HEK293 (cell line): ENCODE measurements around the gene TES.

Source experiments
- CTCF ChIA-PET: fragments of 350-600 bp; formaldehyde crosslinking; extraction: SDS; loops from one replicate; lab custom pipeline; 2021; ENCODE audit warnings: antibody characterized with exemption; lab: Yijun Ruan, JAX
- POLR2A ChIA-PET: fragments of 300-600 bp; formaldehyde crosslinking; extraction: SDS; loops from one replicate; lab custom pipeline; 2020; ENCODE audit warnings: antibody characterized with exemption, inconsistent platforms; lab: Yijun Ruan, JAX
- H3K27ac ChIP-seq: fragments of 200-500 bp; sonication (Bioruptor generic); 2 replicates; pipeline ENCODE4 v1.5.1; 2014; ENCODE audit warnings: low read depth, low read length, control low read depth, inconsistent platforms; ENCODE audit errors: extremely low read depth
- H3K36me3 ChIP-seq, 2 experiments: fragments of 200-500 bp in 1 of 2; sonication (Bioruptor generic) in 1 of 2; 1 replicate in 1 of 2; 2 replicates in 1 of 2; pipeline ENCODE4 v1.5.1; 2014 to 2017; ENCODE audit warnings: inconsistent platforms in 2 of 2, low read length in 2 of 2; ENCODE audit not compliant: control insufficient read depth in 2 of 2, insufficient read depth in 1 of 2
- H3K4me1 ChIP-seq: fragments of 200-500 bp; sonication (Bioruptor generic); 2 replicates; pipeline ENCODE4 v1.5.1; 2014; ENCODE audit warnings: mild to moderate bottlenecking, low read length, inconsistent platforms; ENCODE audit not compliant: control insufficient read depth, insufficient read depth
- H3K4me3 ChIP-seq: 2 replicates; pipeline ENCODE4 v1.5.1; 2011; ENCODE audit warnings: low read depth, mild to moderate bottlenecking, control low read depth, low read length, moderate library complexity
- H3K9me3 ChIP-seq: fragments of 200-500 bp; sonication (Bioruptor generic); 2 replicates; pipeline ENCODE4 v1.5.1; 2014; ENCODE audit warnings: low read depth, low read length, inconsistent platforms; ENCODE audit not compliant: control insufficient read depth, insufficient read depth
- HOXC10 ChIP-seq: sonication (generic); formaldehyde crosslinking; IDR thresholded peaks from 2 replicates; pipeline ENCODE4 v1.8.1; 2023; ENCODE audit warnings: mild to moderate bottlenecking, missing genetic modification reagents
- KLF16 ChIP-seq: fragments of 450-650 bp; formaldehyde crosslinking; IDR thresholded peaks from 2 replicates; pipeline ENCODE4 v1.5.1; 2017; ENCODE audit warnings: missing biosample characterization, missing genetic modification characterization
- YY1 ChIP-seq: fragments of 450-650 bp; formaldehyde crosslinking; IDR thresholded peaks from 2 replicates; pipeline ENCODE4 v1.5.1; 2018; ENCODE audit warnings: missing biosample characterization, missing genetic modification characterization
- ZBTB20 ChIP-seq: fragments of 450-650 bp; formaldehyde crosslinking; IDR thresholded peaks from 2 replicates; pipeline ENCODE4 v1.5.1; 2016; ENCODE audit warnings: missing biosample characterization, missing genetic modification characterization
- ZBTB7A ChIP-seq: fragments of 450-650 bp; formaldehyde crosslinking; IDR thresholded peaks from 2 replicates; pipeline ENCODE4 v1.5.1; 2016; ENCODE audit warnings: low read depth, missing biosample characterization, missing genetic modification characterization
- ZFHX2 ChIP-seq: fragments of 450-650 bp; formaldehyde crosslinking; conservative IDR thresholded peaks from 2 replicates; pipeline ENCODE4 v1.5.1; 2016; ENCODE audit warnings: missing biosample characterization, missing genetic modification characterization
- ZFP37 ChIP-seq: fragments of 450-650 bp; formaldehyde crosslinking; IDR thresholded peaks from 2 replicates; pipeline ENCODE4 v1.5.1; 2016; ENCODE audit warnings: missing biosample characterization, missing genetic modification characterization
- ZNF112 ChIP-seq: fragments of 450-650 bp; formaldehyde crosslinking; IDR thresholded peaks from 2 replicates; pipeline ENCODE4 v1.5.0; 2017; ENCODE audit warnings: missing biosample characterization, missing genetic modification characterization
- ZNF121 ChIP-seq: fragments of 450-650 bp; formaldehyde crosslinking; IDR thresholded peaks from 2 replicates; pipeline ENCODE4 v1.5.1; 2016; ENCODE audit warnings: missing biosample characterization, missing genetic modification characterization
- ZNF2 ChIP-seq: fragments of 450-650 bp; formaldehyde crosslinking; IDR thresholded peaks from 2 replicates; pipeline ENCODE4 v1.5.1; 2016; ENCODE audit warnings: missing biosample characterization, missing genetic modification characterization
- ZNF23 ChIP-seq: fragments of 450-650 bp; formaldehyde crosslinking; IDR thresholded peaks from 2 replicates; pipeline ENCODE4 v1.5.1; 2016; ENCODE audit warnings: missing biosample characterization, missing genetic modification characterization, borderline replicate concordance
- ZNF366 ChIP-seq: fragments of 450-650 bp; formaldehyde crosslinking; conservative IDR thresholded peaks from 2 replicates; pipeline ENCODE4 v1.5.1; 2016; ENCODE audit warnings: missing biosample characterization, missing genetic modification characterization
- ZNF501 ChIP-seq: fragments of 450-650 bp; formaldehyde crosslinking; IDR thresholded peaks from 2 replicates; pipeline ENCODE4 v1.5.1; 2016; ENCODE audit warnings: missing biosample characterization, missing genetic modification characterization
- ZNF626 ChIP-seq: fragments of 450-650 bp; sonication (Bioruptor Pico); formaldehyde crosslinking; IDR thresholded peaks from 2 replicates; pipeline ENCODE4 v1.5.1; 2018; ENCODE audit warnings: missing biosample characterization, missing genetic modification characterization, inconsistent platforms
- ZNF658 ChIP-seq: fragments of 450-650 bp; formaldehyde crosslinking; IDR thresholded peaks from 2 replicates; pipeline ENCODE4; 2016; ENCODE audit warnings: missing biosample characterization, missing genetic modification characterization
- ZNF707 ChIP-seq: fragments of 450-650 bp; formaldehyde crosslinking; IDR thresholded peaks from 2 replicates; pipeline ENCODE4 v1.5.1; 2016; ENCODE audit warnings: missing biosample characterization, missing genetic modification characterization
- ZNF837 ChIP-seq: fragments of 450-650 bp; formaldehyde crosslinking; IDR thresholded peaks from 2 replicates; pipeline ENCODE4 v1.5.1; 2016; ENCODE audit warnings: missing biosample characterization, missing genetic modification characterization
- ZSCAN30 ChIP-seq: fragments of 450-650 bp; IDR thresholded peaks from 2 replicates; pipeline ENCODE4 v1.5.1; 2018; ENCODE audit warnings: missing biosample characterization, mild to moderate bottlenecking, missing genetic modification characterization, moderate library complexity
- TF ChIP-seq, protein P1 (sequence below): fragments of 450-650 bp; formaldehyde crosslinking; IDR thresholded peaks from 2 replicates; pipeline ENCODE4 v1.5.1; 2016; ENCODE audit warnings: missing biosample characterization, missing genetic modification characterization, low read depth
- TF ChIP-seq, protein P2 (sequence below): fragments of 450-650 bp; formaldehyde crosslinking; IDR thresholded peaks from 2 replicates; pipeline ENCODE4 v1.5.1; 2016; ENCODE audit warnings: missing biosample characterization, missing genetic modification characterization, borderline replicate concordance
- TF ChIP-seq, protein P3 (sequence below): fragments of 450-650 bp; formaldehyde crosslinking; IDR thresholded peaks from 2 replicates; pipeline ENCODE4 v1.5.1; 2017; ENCODE audit warnings: missing biosample characterization, mild to moderate bottlenecking, missing genetic modification characterization, moderate library complexity
- TF ChIP-seq, protein P4 (sequence below): fragments of 450-650 bp; formaldehyde crosslinking; IDR thresholded peaks from 2 replicates; pipeline ENCODE4 v1.5.1; 2017; ENCODE audit warnings: missing biosample characterization, missing genetic modification characterization
- TF ChIP-seq, protein P5 (sequence below): fragments of 450-650 bp; formaldehyde crosslinking; IDR thresholded peaks from 2 replicates; pipeline ENCODE4 v1.5.1; 2016; ENCODE audit warnings: missing biosample characterization, missing genetic modification characterization

TES gene

DNA sequence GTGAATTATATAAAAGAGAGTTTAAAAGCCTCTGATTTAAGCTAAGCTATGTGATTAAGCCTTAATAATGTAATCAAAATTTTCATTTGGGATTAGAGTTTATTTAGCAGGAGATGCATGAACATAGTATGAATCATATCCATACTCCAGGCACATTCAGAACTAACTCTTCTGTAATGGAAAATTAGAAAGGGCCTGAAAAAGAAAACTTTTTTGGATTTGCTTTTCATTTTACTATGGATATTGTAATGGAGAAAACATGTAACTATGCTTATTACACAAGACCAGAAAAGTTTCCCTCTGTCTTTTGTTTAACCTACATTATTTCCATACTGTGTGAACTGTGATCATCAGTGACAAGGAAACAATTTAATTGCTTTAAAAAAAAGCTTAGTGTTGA is 22.0 kb downstream of the TES start:
- Histone ChIP-seq H3K4me3 (no peak overlapping the region), H3K4me1 (peaks cover 34% of the 10 kb centered on the region), H3K27ac (no peak overlapping the region)
- ChIA-PET POLR2A (no interaction called here), CTCF (interaction anchor here (0.6 to 3.6 kb wide), 5 partner anchors 20 to 353 kb away, joined by 3 to 23 read pairs (median 5); no protein-coding TSS in a partner anchor)
- no peak for TF ChIP-seq ZFHX2
- TF ChIP-seq, protein P1, sequence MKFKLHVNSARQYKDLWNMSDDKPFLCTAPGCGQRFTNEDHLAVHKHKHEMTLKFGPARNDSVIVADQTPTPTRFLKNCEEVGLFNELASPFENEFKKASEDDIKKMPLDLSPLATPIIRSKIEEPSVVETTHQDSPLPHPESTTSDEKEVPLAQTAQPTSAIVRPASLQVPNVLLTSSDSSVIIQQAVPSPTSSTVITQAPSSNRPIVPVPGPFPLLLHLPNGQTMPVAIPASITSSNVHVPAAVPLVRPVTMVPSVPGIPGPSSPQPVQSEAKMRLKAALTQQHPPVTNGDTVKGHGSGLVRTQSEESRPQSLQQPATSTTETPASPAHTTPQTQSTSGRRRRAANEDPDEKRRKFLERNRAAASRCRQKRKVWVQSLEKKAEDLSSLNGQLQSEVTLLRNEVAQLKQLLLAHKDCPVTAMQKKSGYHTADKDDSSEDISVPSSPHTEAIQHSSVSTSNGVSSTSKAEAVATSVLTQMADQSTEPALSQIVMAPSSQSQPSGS, result no peak
- no peak for TF ChIP-seq ZBTB7A (tag by site-specific recombination)
- TF ChIP-seq ZNF23, result no peak
- TF ChIP-seq ZNF366, result no peak
- TF ChIP-seq, protein P2, sequence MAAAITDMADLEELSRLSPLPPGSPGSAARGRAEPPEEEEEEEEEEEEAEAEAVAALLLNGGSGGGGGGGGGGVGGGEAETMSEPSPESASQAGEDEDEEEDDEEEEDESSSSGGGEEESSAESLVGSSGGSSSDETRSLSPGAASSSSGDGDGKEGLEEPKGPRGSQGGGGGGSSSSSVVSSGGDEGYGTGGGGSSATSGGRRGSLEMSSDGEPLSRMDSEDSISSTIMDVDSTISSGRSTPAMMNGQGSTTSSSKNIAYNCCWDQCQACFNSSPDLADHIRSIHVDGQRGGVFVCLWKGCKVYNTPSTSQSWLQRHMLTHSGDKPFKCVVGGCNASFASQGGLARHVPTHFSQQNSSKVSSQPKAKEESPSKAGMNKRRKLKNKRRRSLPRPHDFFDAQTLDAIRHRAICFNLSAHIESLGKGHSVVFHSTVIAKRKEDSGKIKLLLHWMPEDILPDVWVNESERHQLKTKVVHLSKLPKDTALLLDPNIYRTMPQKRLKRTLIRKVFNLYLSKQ (tag by site-specific recombination), result no peak
- no peak for TF ChIP-seq ZNF121 (tag by site-specific recombination)
- no peak for TF ChIP-seq ZNF658
- no peak for TF ChIP-seq YY1 (tag by site-specific recombination)
- TF ChIP-seq, protein P3, sequence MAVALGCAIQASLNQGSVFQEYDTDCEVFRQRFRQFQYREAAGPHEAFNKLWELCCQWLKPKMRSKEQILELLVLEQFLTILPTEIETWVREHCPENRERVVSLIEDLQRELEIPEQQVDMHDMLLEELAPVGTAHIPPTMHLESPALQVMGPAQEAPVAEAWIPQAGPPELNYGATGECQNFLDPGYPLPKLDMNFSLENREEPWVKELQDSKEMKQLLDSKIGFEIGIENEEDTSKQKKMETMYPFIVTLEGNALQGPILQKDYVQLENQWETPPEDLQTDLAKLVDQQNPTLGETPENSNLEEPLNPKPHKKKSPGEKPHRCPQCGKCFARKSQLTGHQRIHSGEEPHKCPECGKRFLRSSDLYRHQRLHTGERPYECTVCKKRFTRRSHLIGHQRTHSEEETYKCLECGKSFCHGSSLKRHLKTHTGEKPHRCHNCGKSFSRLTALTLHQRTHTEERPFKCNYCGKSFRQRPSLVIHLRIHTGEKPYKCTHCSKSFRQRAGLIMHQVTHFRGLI (tag by site-specific recombination), result no peak
- TF ChIP-seq ZNF501 (tag by site-specific recombination), result no peak
- TF ChIP-seq ZBTB20 (tag by site-specific recombination), result no peak
- TF ChIP-seq, all 188 proteins: peak for 0
- no peaks in the 10 kb centered on the region for H3K9me3 ChIP-seq
- peaks cover 0 to 6% of the 10 kb centered on the region in 2 experiments; a peak in 1 of 3 replicates for H3K36me3 ChIP-seq

DNA sequence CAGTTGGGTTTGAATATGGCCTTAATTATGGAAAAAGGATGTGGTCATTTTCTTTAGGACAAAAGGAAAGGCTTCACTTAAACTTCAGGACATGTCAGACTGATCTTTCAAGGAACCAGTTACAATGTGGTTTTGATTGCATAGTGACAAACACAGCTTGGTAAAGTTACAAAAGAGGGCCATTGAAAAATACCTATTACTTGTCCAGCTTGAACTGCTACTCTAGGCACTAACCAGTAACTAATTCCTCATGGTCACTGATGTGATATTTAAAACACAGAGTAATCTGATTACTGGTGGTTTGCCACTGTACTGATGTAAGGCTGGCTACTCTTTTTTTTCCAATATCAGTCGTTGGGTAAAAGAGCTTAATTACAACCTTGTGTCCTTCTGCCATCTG is 22.6 kb downstream of the TES start:
- H3K9me3 ChIP-seq, result no peaks in the 10 kb centered on the region
- H3K27ac ChIP-seq, result no peak overlapping the region
- H3K36me3 ChIP-seq, result peaks cover 0 to 12% of the 10 kb centered on the region in 2 experiments; a peak in 1 of 3 replicates
- TF ChIP-seq ZNF626 (tag by site-specific recombination), result no peak
- TF ChIP-seq ZNF707 (tag by site-specific recombination), result 0 out of 2 replicates have a peak, but pooled peaks have one; percentile 66
- TF ChIP-seq ZNF112 (tag by site-specific recombination), result no peak
- TF ChIP-seq KLF16 (tag by site-specific recombination), result no peak
- TF ChIP-seq, all 188 proteins: peak for 1
- Histone ChIP-seq H3K4me1 (peaks cover 29% of the 10 kb centered on the region), H3K4me3 (no peak overlapping the region)
- ChIA-PET CTCF (interaction anchor here (0.6 to 3.6 kb wide), 9 partner anchors 10 to 259 kb away, joined by 3 to 23 read pairs (median 4); no protein-coding TSS in a partner anchor), POLR2A (no interaction called here)

DNA sequence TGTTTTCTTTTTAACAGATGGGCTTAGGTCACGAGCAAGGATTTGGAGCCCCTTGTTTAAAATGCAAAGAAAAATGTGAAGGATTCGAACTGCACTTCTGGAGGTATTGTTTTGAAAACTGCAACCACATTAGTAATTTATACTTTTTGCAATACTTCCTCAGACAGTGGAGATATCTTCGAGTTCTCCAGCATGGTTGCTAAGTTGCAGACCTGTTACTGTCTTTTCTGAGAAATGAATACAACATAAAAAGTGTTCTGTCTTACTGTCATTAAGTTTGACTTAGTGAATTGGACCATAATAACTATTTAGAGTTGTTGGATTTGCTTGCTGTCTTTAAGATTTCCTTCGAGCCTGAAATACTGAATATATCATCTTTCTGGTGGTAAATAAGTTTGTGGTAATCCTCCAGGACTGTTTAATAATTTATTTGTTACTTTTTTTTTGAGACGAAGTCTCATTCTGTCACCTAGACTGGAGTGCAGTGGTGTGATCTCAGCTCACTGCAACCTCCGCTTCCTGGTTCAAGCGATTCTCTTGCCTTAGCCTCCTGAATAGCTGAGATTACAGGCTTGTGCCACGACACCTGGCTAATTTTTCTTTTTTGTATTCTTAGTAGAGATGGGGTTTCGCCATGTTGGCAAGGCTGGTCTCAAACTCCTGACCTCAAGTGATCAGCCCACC is 24.3 kb downstream of the TES start:
- Histone ChIP-seq H3K4me1 (peaks cover 14% of the 10 kb centered on the region), H3K9me3 (no peaks in the 10 kb centered on the region), H3K27ac (no peak overlapping the region), H3K36me3 (peaks cover 0 to 14% of the 10 kb centered on the region in 2 experiments; a peak in 1 of 3 replicates), H3K4me3 (no peak overlapping the region)
- ChIA-PET CTCF (interaction anchor here (0.6 to 8.4 kb wide), 10 partner anchors 9 to 357 kb away, joined by 3 to 131 read pairs (median 11); partner anchors contain the start of gene TES), POLR2A (no interaction called here)
- TF ChIP-seq, protein P4, sequence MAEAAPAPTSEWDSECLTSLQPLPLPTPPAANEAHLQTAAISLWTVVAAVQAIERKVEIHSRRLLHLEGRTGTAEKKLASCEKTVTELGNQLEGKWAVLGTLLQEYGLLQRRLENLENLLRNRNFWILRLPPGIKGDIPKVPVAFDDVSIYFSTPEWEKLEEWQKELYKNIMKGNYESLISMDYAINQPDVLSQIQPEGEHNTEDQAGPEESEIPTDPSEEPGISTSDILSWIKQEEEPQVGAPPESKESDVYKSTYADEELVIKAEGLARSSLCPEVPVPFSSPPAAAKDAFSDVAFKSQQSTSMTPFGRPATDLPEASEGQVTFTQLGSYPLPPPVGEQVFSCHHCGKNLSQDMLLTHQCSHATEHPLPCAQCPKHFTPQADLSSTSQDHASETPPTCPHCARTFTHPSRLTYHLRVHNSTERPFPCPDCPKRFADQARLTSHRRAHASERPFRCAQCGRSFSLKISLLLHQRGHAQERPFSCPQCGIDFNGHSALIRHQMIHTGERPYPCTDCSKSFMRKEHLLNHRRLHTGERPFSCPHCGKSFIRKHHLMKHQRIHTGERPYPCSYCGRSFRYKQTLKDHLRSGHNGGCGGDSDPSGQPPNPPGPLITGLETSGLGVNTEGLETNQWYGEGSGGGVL, result no peak
- TF ChIP-seq ZFP37 (tag by site-specific recombination) (no peak), ZNF837 (tag by site-specific recombination) (no peak), HOXC10 (CRISPR knock-in tag) (no peak), ZNF2 (tag by site-specific recombination) (no peak), ZSCAN30 (tag by site-specific recombination) (no peak)
- TF ChIP-seq, protein P5, sequence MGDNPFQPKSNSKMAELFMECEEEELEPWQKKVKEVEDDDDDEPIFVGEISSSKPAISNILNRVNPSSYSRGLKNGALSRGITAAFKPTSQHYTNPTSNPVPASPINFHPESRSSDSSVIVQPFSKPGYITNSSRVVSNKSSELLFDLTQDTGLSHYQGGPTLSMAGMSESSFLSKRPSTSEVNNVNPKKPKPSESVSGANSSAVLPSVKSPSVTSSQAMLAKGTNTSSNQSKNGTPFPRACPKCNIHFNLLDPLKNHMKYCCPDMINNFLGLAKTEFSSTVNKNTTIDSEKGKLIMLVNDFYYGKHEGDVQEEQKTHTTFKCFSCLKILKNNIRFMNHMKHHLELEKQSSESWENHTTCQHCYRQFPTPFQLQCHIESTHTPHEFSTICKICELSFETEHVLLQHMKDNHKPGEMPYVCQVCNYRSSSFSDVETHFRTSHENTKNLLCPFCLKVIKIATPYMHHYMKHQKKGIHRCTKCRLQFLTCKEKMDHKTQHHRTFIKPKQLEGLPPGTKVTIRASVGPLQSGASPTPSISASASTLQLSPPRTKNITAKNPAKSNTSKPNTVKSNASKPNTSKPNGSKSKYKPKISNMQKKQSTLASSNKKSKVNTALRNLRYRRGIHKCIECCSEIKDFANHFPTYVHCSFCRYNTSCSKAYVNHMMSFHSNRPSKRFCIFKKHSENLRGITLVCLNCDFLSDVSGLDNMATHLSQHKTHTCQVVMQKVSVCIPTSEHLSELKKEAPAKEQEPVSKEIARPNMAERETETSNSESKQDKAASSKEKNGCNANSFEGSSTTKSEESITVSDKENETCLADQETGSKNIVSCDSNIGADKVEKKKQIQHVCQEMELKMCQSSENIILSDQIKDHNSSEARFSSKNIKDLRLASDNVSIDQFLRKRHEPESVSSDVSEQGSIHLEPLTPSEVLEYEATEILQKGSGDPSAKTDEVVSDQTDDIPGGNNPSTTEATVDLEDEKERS (tag by site-specific recombination), result no peak
